Measurements from ENCODE around the gene GNPDA1. TPM values are rescaled to one million over a fixed set of nuclear protein-coding genes. Genes with fewer than 3 reads are reported as not detected.

Gene GNPDA1
- total and polyA plus RNA-seq, 10 of the 15 experiments (the other 5 are each of a cell fraction or from before 2014, with no cell fraction given), result 1.0 to 11.9 (median 3.9) TPM

- BruUV-seq (replicated peaks), result no TSS peak
- no peak overlapping the region for H2AFZ ChIP-seq (ENCODE audit: control insufficient read depth, low read depth, low read length)
- RAD21 ChIA-PET (ENCODE audit: unreplicated experiment), result no interaction called here
- POLR2A ChIA-PET, result no interaction called here
- FAIRE-seq (no peak), DNase-seq (ENCODE audit: low read depth, low spot score) (no peak), ATAC-seq (no peak)
- no peaks in the 10 kb centered on the region for H3K4me1 ChIP-seq (ENCODE audit: control insufficient read depth, insufficient read depth, low read length)
- H4K20me1 ChIP-seq (ENCODE audit: control insufficient read depth, insufficient read depth), result no peaks in the 10 kb centered on the region
- no peak overlapping the region for H3K27ac ChIP-seq (ENCODE audit: control insufficient read depth, insufficient read depth)
- H3K9ac ChIP-seq (ENCODE audit: control insufficient read depth, insufficient read depth, low read length), result no peak overlapping the region
- H3K36me3 ChIP-seq (ENCODE audit: control insufficient read depth in 2 of 2, insufficient read depth in 2 of 2, low read length in 1 of 2), result no peaks in the 10 kb centered on the region
- no peaks in the 10 kb centered on the region for H3K79me2 ChIP-seq (ENCODE audit: control insufficient read depth, insufficient read depth, low read length)
- CTCF ChIA-PET, result interaction anchor here (0.6 to 1.7 kb wide), 2 partner anchors 20 to 198 kb away, joined by 3 to 4 read pairs; no protein-coding TSS in a partner anchor
- no peaks in the 10 kb centered on the region for H3K9me3 ChIP-seq (replicated peaks; ENCODE audit: control insufficient read depth, insufficient read depth, low read length)
- SMC1A ChIA-PET (ENCODE audit: uncharacterized antibody, unreplicated experiment), result no interaction called here
- H3K4me2 ChIP-seq (ENCODE audit: control insufficient read depth, insufficient read depth), result no peak overlapping the region
- H3K27me3 ChIP-seq (replicated peaks in 1 of 2; ENCODE audit: control insufficient read depth in 2 of 2, insufficient read depth in 2 of 2, low read length in 1 of 2), result no peaks in the 10 kb centered on the region; a peak in 1 of 4 replicates
- intact Hi-C loops (cut with micrococcal nuclease; ENCODE audit: unreplicated experiment) (no loop called here), in situ Hi-C loops (cut with MboI) (no loop called here)
- no peak overlapping the region for H3K4me3 ChIP-seq
- no peak for TF ChIP-seq HDAC6 (IDR thresholded peaks at IDR 0.05; ENCODE audit: unreplicated experiment)
- no peak for TF ChIP-seq ZBTB4 (CRISPR knock-in tag; IDR thresholded peaks at IDR 0.05)
- TF ChIP-seq TCF12 (IDR thresholded peaks at IDR 0.05; ENCODE audit: low read depth, low read length), result no peak
- no peak for TF ChIP-seq TAF1 (IDR thresholded peaks at IDR 0.05; ENCODE audit: borderline replicate concordance, low read depth, low read length)
- TF ChIP-seq FOXK2 (IDR thresholded peaks at IDR 0.05), result no peak
- no peak for TF ChIP-seq NR2F1 (conservative IDR thresholded peaks at IDR 0.05)
- TF ChIP-seq ETV6 (conservative IDR thresholded peaks at IDR 0.05 in 1 of 2, IDR thresholded peaks at IDR 0.05 in 1 of 2; ENCODE audit: borderline replicate concordance in 1 of 2, low read depth in 1 of 2), result no peak
- no peak for TF ChIP-seq ZSCAN29 (IDR thresholded peaks at IDR 0.05)
- TF ChIP-seq FOS (IDR thresholded peaks at IDR 0.05; ENCODE audit: borderline replicate concordance, extremely low read depth, insufficient read length), result no peak
- TF ChIP-seq ELK1 (IDR thresholded peaks at IDR 0.05; ENCODE audit: low read depth, low read length), result no peak
- TF ChIP-seq GATAD2B (conservative IDR thresholded peaks at IDR 0.05; ENCODE audit: low read depth), result no peak
- TF ChIP-seq SUZ12 (IDR thresholded peaks at IDR 0.05; ENCODE audit: unreplicated experiment), result no peak
- TF ChIP-seq TBL1XR1 (IDR thresholded peaks at IDR 0.05; ENCODE audit: low read depth, low read length), result no peak
- no peak for TF ChIP-seq ZBTB11 (CRISPR knock-in tag; IDR thresholded peaks at IDR 0.05)
- no peak for TF ChIP-seq IRF3 (IDR thresholded peaks at IDR 0.05)
- no peak for TF ChIP-seq EED (IDR thresholded peaks at IDR 0.05; ENCODE audit: low read depth)
- no peak for TF ChIP-seq BACH1 (IDR thresholded peaks at IDR 0.05; ENCODE audit: borderline replicate concordance)
- no peak for TF ChIP-seq HDGF (IDR thresholded peaks at IDR 0.05)
Observed at GRCh38 chr5:142034994-142035393, 22.2 kb upstream of the GNPDA1 start.

Measured in GM12878 (cell line).